GM12864 (cell line): ENCODE results near the gene REEP1.
"Not testable (repeated sequence)": the region's sequence is repeated elsewhere in the genome, so short reads cannot be mapped to it uniquely, and the experiment has no call there.

Experiments used
- DNase-seq: peaks from one replicate; pipeline ENCODE4 v3.0.0-alpha.2; 2011; ENCODE audit warnings: low read depth
- H3K4me3 ChIP-seq: 2 replicates; pipeline ENCODE4 v1.5.1; 2011; ENCODE audit warnings: mild to moderate bottlenecking, low read depth, low read length, control low read depth
- TF ChIP-seq, protein P1 (sequence below): IDR thresholded peaks from 2 replicates; pipeline ENCODE4 v1.5.1; 2011; ENCODE audit warnings: low read depth, mild to moderate bottlenecking, moderate library complexity, low read length, control low read depth, inconsistent platforms; ENCODE audit errors: missing control alignments

REEP1 gene

DNA sequence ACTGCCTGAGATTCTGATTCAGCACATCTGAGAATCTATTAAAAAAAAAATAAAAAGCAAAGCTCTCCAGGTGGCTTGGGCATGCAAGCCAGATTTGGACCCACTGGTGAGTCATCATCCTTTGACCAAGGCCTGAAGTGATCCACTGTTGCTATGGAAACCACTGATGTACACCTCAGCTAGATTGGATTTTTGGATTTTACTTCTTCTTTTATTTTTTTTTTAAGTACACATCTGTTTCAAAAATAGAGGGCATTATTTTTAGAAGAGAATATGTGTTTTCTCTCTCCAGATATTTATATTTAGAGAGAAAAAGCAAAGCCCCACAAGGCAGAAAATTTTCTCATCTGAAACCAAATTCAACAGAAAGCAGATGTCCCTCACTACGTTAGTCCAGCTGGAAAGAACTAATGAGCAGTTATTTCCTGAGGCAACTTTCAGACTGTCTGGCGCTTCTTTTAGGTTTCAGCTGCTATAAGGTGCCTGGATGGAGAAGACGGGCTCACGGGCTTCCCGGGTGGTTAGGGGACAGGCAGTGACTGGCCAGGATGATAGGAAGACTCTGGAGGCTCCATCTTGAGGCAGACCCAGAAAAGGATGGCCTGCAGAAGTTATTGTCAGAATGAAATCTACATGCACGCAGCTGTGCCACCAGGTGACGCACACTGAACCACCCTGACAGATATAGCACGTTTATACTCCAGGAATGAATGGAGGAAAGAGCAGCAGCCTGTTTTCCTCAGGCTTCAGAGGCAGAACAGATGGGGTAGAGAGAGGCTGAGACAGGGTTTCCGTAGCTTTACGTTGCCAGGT lies 87.6 kb downstream of the REEP1 start:
- TF ChIP-seq, protein P1, sequence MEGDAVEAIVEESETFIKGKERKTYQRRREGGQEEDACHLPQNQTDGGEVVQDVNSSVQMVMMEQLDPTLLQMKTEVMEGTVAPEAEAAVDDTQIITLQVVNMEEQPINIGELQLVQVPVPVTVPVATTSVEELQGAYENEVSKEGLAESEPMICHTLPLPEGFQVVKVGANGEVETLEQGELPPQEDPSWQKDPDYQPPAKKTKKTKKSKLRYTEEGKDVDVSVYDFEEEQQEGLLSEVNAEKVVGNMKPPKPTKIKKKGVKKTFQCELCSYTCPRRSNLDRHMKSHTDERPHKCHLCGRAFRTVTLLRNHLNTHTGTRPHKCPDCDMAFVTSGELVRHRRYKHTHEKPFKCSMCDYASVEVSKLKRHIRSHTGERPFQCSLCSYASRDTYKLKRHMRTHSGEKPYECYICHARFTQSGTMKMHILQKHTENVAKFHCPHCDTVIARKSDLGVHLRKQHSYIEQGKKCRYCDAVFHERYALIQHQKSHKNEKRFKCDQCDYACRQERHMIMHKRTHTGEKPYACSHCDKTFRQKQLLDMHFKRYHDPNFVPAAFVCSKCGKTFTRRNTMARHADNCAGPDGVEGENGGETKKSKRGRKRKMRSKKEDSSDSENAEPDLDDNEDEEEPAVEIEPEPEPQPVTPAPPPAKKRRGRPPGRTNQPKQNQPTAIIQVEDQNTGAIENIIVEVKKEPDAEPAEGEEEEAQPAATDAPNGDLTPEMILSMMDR: peak; percentile 52
- H3K4me3 ChIP-seq: no peak overlapping the region
- DNase-seq: no peak

DNA sequence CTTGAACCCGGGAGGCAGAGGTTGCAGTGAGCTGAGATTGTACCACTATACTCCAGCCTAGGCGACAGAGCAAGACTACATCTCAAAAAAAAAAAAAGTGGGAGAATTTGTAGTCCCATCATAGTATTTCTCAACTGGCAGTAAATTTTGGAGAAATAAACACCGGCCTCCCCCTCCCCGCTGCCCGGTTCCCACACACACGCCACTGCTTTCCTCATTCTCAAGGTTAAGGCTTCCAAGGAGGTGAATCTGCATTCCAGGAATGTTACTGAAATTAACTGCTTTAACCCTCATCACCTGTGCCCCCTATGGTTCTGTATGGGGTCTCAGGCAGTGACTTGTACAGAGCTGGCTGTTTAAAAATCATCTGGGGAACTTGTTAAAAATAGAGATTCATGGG lies 88.2 kb downstream of the REEP1 start:
- no peak overlapping the region for H3K4me3 ChIP-seq
- DNase-seq: no peak
- TF ChIP-seq, protein P1: no peak

DNA sequence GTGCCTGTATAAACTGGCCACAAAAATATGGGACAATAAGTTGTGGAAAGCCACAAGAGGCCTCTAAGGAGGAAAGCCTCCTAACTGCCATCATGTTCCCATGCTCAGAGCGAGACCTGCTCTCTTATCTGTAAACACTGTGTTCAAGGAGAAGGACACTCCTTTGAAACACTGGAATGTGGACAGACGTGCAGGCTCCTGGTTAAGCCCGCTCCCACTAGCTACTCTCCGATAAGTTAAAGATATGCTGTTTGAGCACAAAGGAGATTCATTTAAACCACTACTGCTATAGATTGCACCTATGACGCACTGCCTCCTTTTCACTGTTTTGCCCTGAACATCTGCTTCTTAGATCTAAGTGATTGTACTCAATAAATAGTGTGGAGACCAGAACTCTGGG lies 92.2 kb downstream of the REEP1 start:
- H3K4me3 ChIP-seq, DNase-seq: not testable (repeated sequence)

DNA sequence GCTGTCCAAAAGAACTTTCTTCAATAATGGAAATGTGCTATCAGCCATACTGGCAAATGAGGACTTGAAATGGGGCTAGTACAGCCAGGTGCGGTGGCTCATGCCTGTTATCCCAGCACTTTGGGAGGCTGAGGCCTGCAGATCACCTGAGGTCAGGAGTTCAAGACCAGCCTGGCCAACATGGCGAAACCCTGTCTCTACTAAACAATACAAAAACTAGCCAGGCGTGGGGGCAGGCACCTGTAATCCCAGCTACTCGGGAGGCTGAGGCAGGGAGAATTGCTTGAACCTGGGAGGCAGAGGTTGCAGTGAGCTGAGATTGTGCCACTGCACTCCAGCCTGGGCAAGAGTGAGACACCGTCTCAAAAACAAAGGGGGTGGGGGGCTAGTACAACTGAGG lies 92.6 kb downstream of the REEP1 start:
- not testable (repeated sequence) for DNase-seq

DNA sequence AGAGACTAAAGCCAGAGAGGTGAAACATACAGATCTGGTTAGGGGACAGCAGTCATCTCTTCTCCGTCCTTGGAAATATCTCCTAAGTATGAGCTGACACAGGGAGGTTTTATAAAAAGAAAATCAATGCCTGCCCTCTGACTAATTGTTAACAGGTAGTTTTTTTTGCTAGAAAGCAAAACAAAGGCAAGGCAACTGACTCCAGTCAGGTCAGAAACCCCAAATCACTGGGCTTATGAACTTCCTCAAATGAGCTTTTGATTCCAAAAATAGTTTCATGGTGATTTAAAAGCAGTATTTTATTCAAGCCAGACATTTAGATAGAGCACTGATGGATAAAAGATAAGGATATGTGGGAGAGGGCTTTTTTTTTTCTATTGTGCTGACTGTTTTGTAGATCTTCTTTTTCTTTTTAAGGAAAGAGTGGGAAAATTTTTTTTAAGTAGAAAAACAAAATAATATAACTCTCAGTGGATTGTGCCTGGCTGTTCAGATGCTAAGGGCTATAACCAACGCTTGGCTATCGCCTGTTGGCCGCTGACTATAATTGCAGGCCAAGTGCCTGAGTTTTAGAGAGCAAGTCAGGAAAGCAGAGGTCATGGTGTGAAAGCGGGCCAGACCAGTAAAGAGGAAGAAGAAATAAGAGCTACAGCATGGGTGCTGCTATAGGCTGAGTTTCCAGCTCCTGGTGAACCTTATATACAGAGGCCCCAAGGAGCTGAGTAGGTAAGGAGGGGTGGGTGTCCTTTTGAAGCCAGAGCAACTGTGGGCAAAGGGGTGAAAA lies 93.3 kb downstream of the REEP1 start:
- DNase-seq: no peak
- H3K4me3 ChIP-seq: no peak overlapping the region
- TF ChIP-seq, protein P1: peak; percentile 21

More for the DNA sequence above, 92.6 kb downstream of the REEP1 start:
- not testable (repeated sequence) for H3K4me3 ChIP-seq

DNA sequence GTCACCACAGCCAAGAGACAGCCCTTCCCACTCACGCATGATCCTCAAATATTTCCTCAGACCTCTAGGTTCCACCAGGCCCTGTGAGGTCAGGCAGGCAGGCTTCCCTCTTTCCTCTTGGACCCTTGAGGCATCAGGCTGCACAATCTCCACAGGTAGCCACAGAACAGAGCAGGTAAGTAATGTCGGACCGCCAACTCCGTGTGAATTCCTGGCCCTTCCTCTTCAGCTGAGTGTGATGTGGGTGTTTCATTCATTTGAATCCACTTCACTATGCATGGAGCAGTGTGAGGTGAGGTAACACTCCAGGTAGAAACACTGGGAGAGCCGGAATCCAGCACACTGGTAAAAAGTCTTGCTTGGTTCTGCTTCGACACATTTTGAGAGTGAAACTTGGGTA lies 94.2 kb downstream of the REEP1 start:
- H3K4me3 ChIP-seq: no peak overlapping the region
- TF ChIP-seq, protein P1: no peak
- DNase-seq: no peak

DNA sequence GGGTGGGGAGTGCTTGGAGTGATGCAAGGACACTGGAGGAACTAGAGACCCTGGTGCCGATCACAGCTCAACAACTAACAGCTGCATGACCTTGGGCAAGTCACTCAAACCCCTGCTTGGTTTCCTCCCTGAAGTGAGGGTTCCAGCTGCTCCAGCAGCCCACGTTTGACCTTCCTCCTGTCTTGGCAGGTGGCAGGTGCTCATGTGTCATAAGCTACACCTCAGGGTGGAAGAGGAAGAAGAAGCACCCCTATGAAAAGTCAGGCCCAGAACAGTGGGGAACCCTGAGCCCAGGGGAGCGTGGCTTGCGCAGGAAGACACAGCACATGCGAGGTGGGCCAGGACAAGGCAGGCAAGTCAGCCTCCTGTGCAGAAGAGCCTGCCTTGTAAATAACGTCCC lies 95.8 kb downstream of the REEP1 start:
- no peak overlapping the region for H3K4me3 ChIP-seq
- TF ChIP-seq, protein P1: no peak
- DNase-seq: no peak

DNA sequence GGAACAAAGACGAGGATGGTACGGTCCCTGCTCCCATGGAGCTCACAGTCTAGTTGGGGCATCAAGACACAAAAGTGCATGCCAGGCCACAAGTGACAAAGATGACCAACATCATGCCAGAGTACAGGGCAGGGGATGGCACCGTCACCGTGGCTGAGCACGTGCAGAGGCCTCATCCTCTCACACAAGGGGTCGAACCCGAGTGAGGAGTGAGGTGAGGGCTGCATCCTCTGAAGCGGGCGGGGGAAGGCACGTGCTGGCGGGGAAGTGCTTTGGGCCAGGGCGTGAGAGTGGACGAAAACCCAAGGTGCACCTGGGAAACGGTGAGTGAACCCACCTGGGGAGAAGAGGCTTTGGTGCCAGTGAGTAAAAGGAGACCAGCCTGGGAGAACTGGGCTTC lies 97.2 kb downstream of the REEP1 start:
- DNase-seq: no peak
- H3K4me3 ChIP-seq: no peak overlapping the region
- TF ChIP-seq, protein P1: no peak
